SK-N-SH (cell line): Measurements from ENCODE around the gene BAIAP2. TPM values are rescaled to one million over a fixed set of nuclear protein-coding genes. Genes with fewer than 3 reads are reported as not detected.

Experiments
- CTCF ChIA-PET: fragments of 300-600, 350-600 bp; formaldehyde crosslinking; extraction: SDS; loops from one replicate; lab custom pipeline; 2021; lab: Yijun Ruan, JAX
- POLR2A ChIA-PET: fragments of 350-600 bp; sonication (Branson Sonifier 250); formaldehyde crosslinking; extraction: SDS; loops from one replicate; lab custom pipeline; 2020; ENCODE audit warnings: antibody characterized with exemption, inconsistent platforms; lab: Yijun Ruan, JAX
- DNase-seq: peaks from one replicate; pipeline ENCODE4 v3.0.0; 2012
- H2AFZ ChIP-seq: fragments of 200-600 bp; sonication (generic); 2 replicates; pipeline ENCODE4 v1.8.1; 2016; ENCODE audit warnings: antibody characterized with exemption, mild to moderate bottlenecking, low read depth
- H3F3A ChIP-seq: fragments of 200-600 bp; sonication (generic); replicated peaks from 2 replicates; pipeline ENCODE3; 2016; ENCODE audit warnings: antibody characterized with exemption, mild to moderate bottlenecking; ENCODE audit not compliant: insufficient read depth
- H3K27ac ChIP-seq, 2 experiments: fragments of 200-500 bp in 1 of 2; fragments of 200-600 bp in 1 of 2; sonication (Bioruptor generic) in 1 of 2; sonication (generic), shearing (Covaris generic) in 1 of 2; 2 replicates each; pipeline versions ENCODE4 v1.5.1 to v1.6.1; 2014 to 2016; ENCODE audit warnings: low read depth in 2 of 2, inconsistent platforms in 1 of 2, low read length in 1 of 2, mild to moderate bottlenecking in 1 of 2, mixed read lengths in 1 of 2
- H3K27me3 ChIP-seq: fragments of 200-600 bp; sonication (generic), shearing (Covaris generic); 2 replicates; pipeline ENCODE4 v1.6.1; 2016; ENCODE audit warnings: mixed run types; ENCODE audit not compliant: insufficient read depth
- H3K36me3 ChIP-seq, 2 experiments: fragments of 200-500 bp in 1 of 2; fragments of 200-600 bp in 1 of 2; sonication (Bioruptor generic) in 1 of 2; sonication (generic) in 1 of 2; replicated peaks in 1 of 2; 2 replicates each; pipeline versions ENCODE3 to v1.5.1; 2014 to 2016; ENCODE audit warnings: low read length in 1 of 2, mild to moderate bottlenecking in 1 of 2; ENCODE audit not compliant: insufficient read depth in 2 of 2, control insufficient read depth in 1 of 2
- H3K4me1 ChIP-seq, 2 experiments: fragments of 200-500 bp in 1 of 2; fragments of 200-600 bp in 1 of 2; sonication (Bioruptor generic) in 1 of 2; sonication (generic), shearing (Covaris generic) in 1 of 2; 2 replicates each; pipeline versions ENCODE4 v1.5.1 to v1.6.1; 2014 to 2016; ENCODE audit warnings: low read depth in 1 of 2, low read length in 1 of 2, mixed run types in 1 of 2; ENCODE audit not compliant: insufficient read depth in 2 of 2, control insufficient read depth in 1 of 2
- H3K4me2 ChIP-seq: fragments of 200-600 bp; sonication (generic), shearing (Covaris generic); 2 replicates; pipeline ENCODE4 v1.6.1; 2017; ENCODE audit warnings: mixed run types
- H3K4me3 ChIP-seq, 2 experiments: fragments of 200-500 bp in 1 of 2; fragments of 200-600 bp in 1 of 2; sonication (Bioruptor generic) in 1 of 2; sonication (generic), shearing (Covaris generic) in 1 of 2; 2 replicates each; pipeline versions ENCODE4 v1.5.1 to v1.8.1; 2014 to 2016; ENCODE audit warnings: low read depth in 2 of 2, inconsistent platforms in 1 of 2, low read length in 1 of 2, mild to moderate bottlenecking in 1 of 2, mixed read lengths in 1 of 2, moderate library complexity in 1 of 2
- H3K79me2 ChIP-seq: fragments of 200-600 bp; sonication (generic); 2 replicates; pipeline ENCODE4 v1.8.1; 2017; ENCODE audit warnings: mild to moderate bottlenecking; ENCODE audit not compliant: insufficient read depth
- H3K9ac ChIP-seq: fragments of 200-600 bp; sonication (generic); 2 replicates; pipeline ENCODE4 v1.6.1; 2017; ENCODE audit warnings: mixed run types
- H3K9me2 ChIP-seq: fragments of 200-600 bp; sonication (generic); 2 replicates; pipeline ENCODE4 v1.6.1; 2017; ENCODE audit warnings: mixed run types
- H3K9me3 ChIP-seq: fragments of 200-600 bp; sonication (generic); 2 replicates; pipeline ENCODE4 v1.6.1; 2017; ENCODE audit warnings: mixed run types, mild to moderate bottlenecking, moderate library complexity
- H4K20me1 ChIP-seq: fragments of 200-600 bp; sonication (generic); 2 replicates; pipeline ENCODE4 v1.6.1; 2017; ENCODE audit warnings: mild to moderate bottlenecking, mixed run types; ENCODE audit not compliant: insufficient read depth
- EP300 ChIP-seq, 2 experiments: IDR thresholded peaks; 2 replicates each; pipeline versions ENCODE4 v1.4.0 to v1.6.1; 2012; ENCODE audit warnings: borderline replicate concordance in 1 of 2, low read depth in 1 of 2, low read length in 1 of 2
- FOSL2 ChIP-seq: IDR thresholded peaks from 2 replicates; pipeline ENCODE4 v1.4.0; 2012; ENCODE audit warnings: low read depth, mild to moderate bottlenecking, moderate library complexity, borderline replicate concordance
- GABPA ChIP-seq: IDR thresholded peaks from 2 replicates; pipeline ENCODE4 v1.4.0; 2012; ENCODE audit warnings: low read depth, mild to moderate bottlenecking
- JUND ChIP-seq: IDR thresholded peaks from 2 replicates; pipeline ENCODE4 v1.4.0; 2012
- MXI1 ChIP-seq: IDR thresholded peaks from 2 replicates; pipeline ENCODE4 v1.6.1; 2012; ENCODE audit warnings: mild to moderate bottlenecking, low read depth, low read length, improper control_type of control experiment
- NFIC ChIP-seq: IDR thresholded peaks from 2 replicates; pipeline ENCODE4 v1.4.0; 2012; ENCODE audit warnings: borderline replicate concordance
- NRF1 ChIP-seq: IDR thresholded peaks from 2 replicates; pipeline ENCODE4 v1.6.1; 2012; ENCODE audit warnings: low read depth, mild to moderate bottlenecking, low read length
- RAD21 ChIP-seq: IDR thresholded peaks from 2 replicates; pipeline ENCODE4 v1.6.1; 2012; ENCODE audit warnings: mild to moderate bottlenecking, low read length
- RCOR1 ChIP-seq: fragments of 150-350 bp; IDR thresholded peaks from 2 replicates; pipeline ENCODE4 v1.6.1; 2017; ENCODE audit warnings: antibody characterized with exemption, low read length
- SIN3A ChIP-seq: IDR thresholded peaks from 2 replicates; pipeline ENCODE4 v1.6.1; 2012; ENCODE audit warnings: low read depth, mild to moderate bottlenecking, low read length, moderate library complexity, borderline replicate concordance
- SMC3 ChIP-seq: IDR thresholded peaks from 2 replicates; pipeline ENCODE4 v1.6.1; 2012; ENCODE audit warnings: low read depth, low read length, improper control_type of control experiment
- WGBS: methylation state at CpG from one replicate; pipeline ENCODE4 v1.1.6; 2017; ENCODE audit warnings: low lambda C conversion rate; 5-methylcytosine and 5-hydroxymethylcytosine counted together
- polyA plus RNA-seq, 3 experiments: library from polyadenylated mRNA; depleted of rRNA; stranded (reverse); fragments of >200 nt; gene quantifications; 2 replicates each; pipeline ENCODE4 v1.2.3, GENCODE V29; 2012
- TF ChIP-seq, protein P1 (sequence below): IDR thresholded peaks from 2 replicates; pipeline ENCODE4 v1.4.0; 2012; ENCODE audit warnings: low read depth, borderline replicate concordance
- TF ChIP-seq, protein P2 (sequence below): IDR thresholded peaks from 2 replicates; pipeline ENCODE4 v1.4.0; 2012; ENCODE audit warnings: low read depth, borderline replicate concordance
- TF ChIP-seq, protein P3 (sequence below): IDR thresholded peaks from 2 replicates; pipeline ENCODE4 v1.4.0; 2012; ENCODE audit warnings: low read depth
- TF ChIP-seq, protein P4 (sequence below): IDR thresholded peaks from 2 replicates; pipeline ENCODE4 v1.6.1; 2012; ENCODE audit warnings: mild to moderate bottlenecking, low read depth, low read length, moderate library complexity
- TF ChIP-seq, protein P5 (sequence below): fragments of 200-600 bp; sonication (generic); IDR thresholded peaks from 2 replicates; pipeline ENCODE4 v1.6.1; 2017; ENCODE audit warnings: antibody characterized with exemption, mild to moderate bottlenecking, moderate library complexity

BAIAP2 gene
- polyA plus RNA-seq, 1 of the 3 experiments (the other 2 are of a cell fraction) = 19.8 TPM

DNA sequence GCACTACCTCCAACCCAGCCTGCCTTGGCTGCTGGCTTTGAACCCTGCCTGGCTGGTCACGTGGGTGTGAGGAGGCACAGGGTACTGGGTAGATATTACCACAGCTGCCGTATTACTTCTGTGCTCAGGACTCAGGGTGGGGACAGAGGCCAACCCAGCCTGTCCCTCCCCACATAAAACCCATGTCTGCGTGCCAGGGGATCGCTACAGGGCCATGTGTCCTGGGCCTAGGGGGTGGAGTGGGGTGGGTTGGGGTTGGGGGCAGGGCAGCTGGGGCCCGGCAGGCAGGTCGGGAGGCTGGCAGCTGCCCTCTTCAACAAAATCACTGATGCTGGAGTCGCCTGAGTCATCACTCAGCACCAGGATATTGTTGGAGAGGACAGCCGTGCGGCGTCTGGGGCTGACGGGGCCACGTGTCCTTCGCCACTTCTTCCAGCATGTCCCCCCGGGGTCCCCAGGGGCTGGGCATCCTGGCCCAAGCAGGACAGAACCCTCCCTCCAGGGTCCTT lies 90.7 kb downstream of the BAIAP2 start:
- H3K9ac ChIP-seq = no peak overlapping the region
- ChIA-PET POLR2A (no interaction called here), CTCF (interaction anchor here (0.9 to 5.1 kb wide), 3 partner anchors 17 to 24 kb away, joined by 3 to 21 read pairs (median 3); no protein-coding TSS in a partner anchor)
- no peak overlapping the region for H3K4me3 ChIP-seq
- H3K4me1 ChIP-seq = no peaks in the 10 kb centered on the region; a peak in 1 of 4 replicates
- H4K20me1 ChIP-seq = no peaks in the 10 kb centered on the region
- TF ChIP-seq SMC3 (no peak), FOSL2 (no peak), SIN3A (no peak), RCOR1 (no peak), JUND (no peak)
- TF ChIP-seq, protein P1, sequence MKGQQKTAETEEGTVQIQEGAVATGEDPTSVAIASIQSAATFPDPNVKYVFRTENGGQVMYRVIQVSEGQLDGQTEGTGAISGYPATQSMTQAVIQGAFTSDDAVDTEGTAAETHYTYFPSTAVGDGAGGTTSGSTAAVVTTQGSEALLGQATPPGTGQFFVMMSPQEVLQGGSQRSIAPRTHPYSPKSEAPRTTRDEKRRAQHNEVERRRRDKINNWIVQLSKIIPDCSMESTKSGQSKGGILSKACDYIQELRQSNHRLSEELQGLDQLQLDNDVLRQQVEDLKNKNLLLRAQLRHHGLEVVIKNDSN = peak; percentile 47; the same call in 1 of the 2 replicates
- TF ChIP-seq, protein P2, sequence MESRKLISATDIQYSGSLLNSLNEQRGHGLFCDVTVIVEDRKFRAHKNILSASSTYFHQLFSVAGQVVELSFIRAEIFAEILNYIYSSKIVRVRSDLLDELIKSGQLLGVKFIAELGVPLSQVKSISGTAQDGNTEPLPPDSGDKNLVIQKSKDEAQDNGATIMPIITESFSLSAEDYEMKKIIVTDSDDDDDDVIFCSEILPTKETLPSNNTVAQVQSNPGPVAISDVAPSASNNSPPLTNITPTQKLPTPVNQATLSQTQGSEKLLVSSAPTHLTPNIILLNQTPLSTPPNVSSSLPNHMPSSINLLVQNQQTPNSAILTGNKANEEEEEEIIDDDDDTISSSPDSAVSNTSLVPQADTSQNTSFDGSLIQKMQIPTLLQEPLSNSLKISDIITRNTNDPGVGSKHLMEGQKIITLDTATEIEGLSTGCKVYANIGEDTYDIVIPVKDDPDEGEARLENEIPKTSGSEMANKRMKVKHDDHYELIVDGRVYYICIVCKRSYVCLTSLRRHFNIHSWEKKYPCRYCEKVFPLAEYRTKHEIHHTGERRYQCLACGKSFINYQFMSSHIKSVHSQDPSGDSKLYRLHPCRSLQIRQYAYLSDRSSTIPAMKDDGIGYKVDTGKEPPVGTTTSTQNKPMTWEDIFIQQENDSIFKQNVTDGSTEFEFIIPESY = no peak
- TF ChIP-seq, protein P3, sequence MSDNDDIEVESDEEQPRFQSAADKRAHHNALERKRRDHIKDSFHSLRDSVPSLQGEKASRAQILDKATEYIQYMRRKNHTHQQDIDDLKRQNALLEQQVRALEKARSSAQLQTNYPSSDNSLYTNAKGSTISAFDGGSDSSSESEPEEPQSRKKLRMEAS = no peak
- H3K9me2 ChIP-seq = no peaks in the 10 kb centered on the region
- DNase-seq = no peak
- no peaks in the 10 kb centered on the region for H3K36me3 ChIP-seq
- no peaks in the 10 kb centered on the region for H3K9me3 ChIP-seq
- H3K27me3 ChIP-seq = peaks cover 6% of the 10 kb centered on the region; the same call in 1 of the 2 replicates
- H3K79me2 ChIP-seq = no peaks in the 10 kb centered on the region
- H2AFZ ChIP-seq = no peak overlapping the region
- no peak overlapping the region for H3K4me2 ChIP-seq
- WGBS = 49% methylated on average over 12 of the region's 14 CpGs
- H3F3A ChIP-seq = no peaks in the 10 kb centered on the region
- H3K27ac ChIP-seq = no peak overlapping the region

DNA sequence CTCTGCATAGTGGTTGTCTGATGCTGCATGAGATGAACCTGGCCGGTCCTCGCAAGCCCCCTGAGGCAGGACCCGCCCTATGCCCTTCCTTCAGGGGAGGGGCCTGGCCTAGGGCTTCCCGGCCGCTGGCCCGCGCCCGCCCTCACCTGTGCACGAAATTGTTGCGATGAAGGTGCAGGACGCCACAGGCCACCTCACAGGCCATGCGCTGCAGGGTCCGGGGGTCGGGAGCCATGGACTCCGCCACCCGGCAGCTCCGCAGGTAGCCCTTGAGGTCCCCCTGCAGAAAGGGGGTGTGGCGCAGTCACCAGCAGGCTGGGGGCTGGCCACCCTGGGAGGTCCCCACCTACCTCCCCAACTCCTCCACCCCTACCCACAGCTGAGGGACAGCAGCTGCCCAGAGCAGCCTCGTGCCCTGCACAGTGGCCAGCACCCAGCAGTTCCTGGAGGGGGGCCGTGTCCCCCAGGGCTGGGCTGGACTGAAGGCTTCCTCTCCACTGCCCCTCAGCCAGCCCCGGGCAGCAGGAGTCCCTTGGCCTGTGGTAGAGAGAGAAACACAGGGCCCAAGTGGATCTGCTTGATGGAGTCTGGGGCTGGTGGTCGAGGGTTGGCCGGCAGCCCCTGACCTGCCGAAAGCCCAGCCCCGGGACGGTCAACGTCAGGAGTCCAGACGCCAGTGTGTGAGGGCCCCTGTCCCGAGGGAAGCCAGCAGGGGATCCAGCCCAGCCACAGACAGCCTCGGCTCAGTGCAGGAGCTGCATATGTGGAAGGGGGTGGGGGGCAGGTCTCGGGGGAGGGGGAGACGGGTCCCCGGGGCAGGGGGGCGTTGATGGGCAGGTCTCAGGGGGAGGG lies 91.6 kb downstream of the BAIAP2 start:
- H3F3A ChIP-seq = no peaks in the 10 kb centered on the region
- no peaks in the 10 kb centered on the region for H3K36me3 ChIP-seq
- WGBS = 63% methylated on average over 14 of the region's 34 CpGs
- TF ChIP-seq SMC3 (no peak), RAD21 (no peak), NFIC (no peak), EP300 (IDR thresholded peaks at IDR 0.05; ENCODE audit: borderline replicate concordance in 1 of 2, low read depth in 1 of 2, low read length in 1 of 2) (no peak), NRF1 (no peak), GABPA (no peak), MXI1 (no peak)
- TF ChIP-seq, protein P4, sequence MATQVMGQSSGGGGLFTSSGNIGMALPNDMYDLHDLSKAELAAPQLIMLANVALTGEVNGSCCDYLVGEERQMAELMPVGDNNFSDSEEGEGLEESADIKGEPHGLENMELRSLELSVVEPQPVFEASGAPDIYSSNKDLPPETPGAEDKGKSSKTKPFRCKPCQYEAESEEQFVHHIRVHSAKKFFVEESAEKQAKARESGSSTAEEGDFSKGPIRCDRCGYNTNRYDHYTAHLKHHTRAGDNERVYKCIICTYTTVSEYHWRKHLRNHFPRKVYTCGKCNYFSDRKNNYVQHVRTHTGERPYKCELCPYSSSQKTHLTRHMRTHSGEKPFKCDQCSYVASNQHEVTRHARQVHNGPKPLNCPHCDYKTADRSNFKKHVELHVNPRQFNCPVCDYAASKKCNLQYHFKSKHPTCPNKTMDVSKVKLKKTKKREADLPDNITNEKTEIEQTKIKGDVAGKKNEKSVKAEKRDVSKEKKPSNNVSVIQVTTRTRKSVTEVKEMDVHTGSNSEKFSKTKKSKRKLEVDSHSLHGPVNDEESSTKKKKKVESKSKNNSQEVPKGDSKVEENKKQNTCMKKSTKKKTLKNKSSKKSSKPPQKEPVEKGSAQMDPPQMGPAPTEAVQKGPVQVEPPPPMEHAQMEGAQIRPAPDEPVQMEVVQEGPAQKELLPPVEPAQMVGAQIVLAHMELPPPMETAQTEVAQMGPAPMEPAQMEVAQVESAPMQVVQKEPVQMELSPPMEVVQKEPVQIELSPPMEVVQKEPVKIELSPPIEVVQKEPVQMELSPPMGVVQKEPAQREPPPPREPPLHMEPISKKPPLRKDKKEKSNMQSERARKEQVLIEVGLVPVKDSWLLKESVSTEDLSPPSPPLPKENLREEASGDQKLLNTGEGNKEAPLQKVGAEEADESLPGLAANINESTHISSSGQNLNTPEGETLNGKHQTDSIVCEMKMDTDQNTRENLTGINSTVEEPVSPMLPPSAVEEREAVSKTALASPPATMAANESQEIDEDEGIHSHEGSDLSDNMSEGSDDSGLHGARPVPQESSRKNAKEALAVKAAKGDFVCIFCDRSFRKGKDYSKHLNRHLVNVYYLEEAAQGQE = no peak
- TF ChIP-seq, protein P5, sequence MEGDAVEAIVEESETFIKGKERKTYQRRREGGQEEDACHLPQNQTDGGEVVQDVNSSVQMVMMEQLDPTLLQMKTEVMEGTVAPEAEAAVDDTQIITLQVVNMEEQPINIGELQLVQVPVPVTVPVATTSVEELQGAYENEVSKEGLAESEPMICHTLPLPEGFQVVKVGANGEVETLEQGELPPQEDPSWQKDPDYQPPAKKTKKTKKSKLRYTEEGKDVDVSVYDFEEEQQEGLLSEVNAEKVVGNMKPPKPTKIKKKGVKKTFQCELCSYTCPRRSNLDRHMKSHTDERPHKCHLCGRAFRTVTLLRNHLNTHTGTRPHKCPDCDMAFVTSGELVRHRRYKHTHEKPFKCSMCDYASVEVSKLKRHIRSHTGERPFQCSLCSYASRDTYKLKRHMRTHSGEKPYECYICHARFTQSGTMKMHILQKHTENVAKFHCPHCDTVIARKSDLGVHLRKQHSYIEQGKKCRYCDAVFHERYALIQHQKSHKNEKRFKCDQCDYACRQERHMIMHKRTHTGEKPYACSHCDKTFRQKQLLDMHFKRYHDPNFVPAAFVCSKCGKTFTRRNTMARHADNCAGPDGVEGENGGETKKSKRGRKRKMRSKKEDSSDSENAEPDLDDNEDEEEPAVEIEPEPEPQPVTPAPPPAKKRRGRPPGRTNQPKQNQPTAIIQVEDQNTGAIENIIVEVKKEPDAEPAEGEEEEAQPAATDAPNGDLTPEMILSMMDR = no peak
- no peaks in the 10 kb centered on the region for H3K79me2 ChIP-seq
- no peak overlapping the region for H2AFZ ChIP-seq
- no peak for DNase-seq
- no peak overlapping the region for H3K4me2 ChIP-seq
- H3K9me3 ChIP-seq = no peaks in the 10 kb centered on the region
- H3K27ac ChIP-seq = no peak overlapping the region
- no peaks in the 10 kb centered on the region; a peak in 1 of 4 replicates for H3K4me1 ChIP-seq
- H4K20me1 ChIP-seq = no peaks in the 10 kb centered on the region
- H3K9ac ChIP-seq = no peak overlapping the region
- H3K4me3 ChIP-seq = no peak overlapping the region
- H3K9me2 ChIP-seq = no peaks in the 10 kb centered on the region
- H3K27me3 ChIP-seq = peaks cover 6% of the 10 kb centered on the region; the same call in 1 of the 2 replicates
- CTCF ChIA-PET = interaction anchor here (0.8 to 5.1 kb wide), 3 partner anchors 16 to 24 kb away, joined by 3 to 21 read pairs (median 3); no protein-coding TSS in a partner anchor
- POLR2A ChIA-PET = no interaction called here
